HepG2 (cell line): Measurements from ENCODE around the gene SCN2A. TPM values are rescaled to one million over a fixed set of nuclear protein-coding genes. Genes with fewer than 3 reads are reported as not detected.

Experiments
- ATAC-seq: fragments of 200-7000 bp; cut with Tn5 transposase; 3 replicates; pipeline ENCODE4 v1.9.1; 2020; ENCODE audit warnings: mild to moderate bottlenecking, moderate library complexity
- BruUV-seq: library from RNA; stranded (reverse); fragments of 400-500 nt; replicated peaks from 2 replicates; lab custom pipeline; 2021; lab: Mats Ljungman, UMichigan
- CTCF ChIA-PET: fragments of 300-600 bp; formaldehyde crosslinking; extraction: SDS; loops from one replicate; lab custom pipeline; 2021; ENCODE audit warnings: low total read pairs, inconsistent platforms, low intra/inter-chr PET ratio; lab: Yijun Ruan, JAX
- POLR2A ChIA-PET: fragments of 350-600 bp; sonication (Branson Sonifier 250); formaldehyde crosslinking; loops from one replicate; lab custom pipeline; 2020; ENCODE audit warnings: antibody characterized with exemption, inconsistent platforms; lab: Yijun Ruan, JAX
- DNase-seq: peaks from one replicate; pipeline ENCODE4 v3.0.0-alpha.2; 2015; ENCODE audit warnings: low spot score
- FAIRE-seq: peaks from 3 replicates; lab custom pipeline; 2011; peaks lifted over from hg19 to GRCh38; lab: Jason Lieb, UNC
- H2AFZ ChIP-seq: one replicate; pipeline ENCODE4 v1.6.1; 2011; ENCODE audit warnings: low read length, inconsistent platforms
- H3K27ac ChIP-seq: fragments of 300-600 bp; 3 replicates; pipeline ENCODE4 v1.8.0; 2011; ENCODE audit warnings: mixed run types, mild to moderate bottlenecking, mixed read lengths, low read length, inconsistent platforms; ENCODE audit not compliant: insufficient read depth; ENCODE audit errors: extremely low read length
- H3K27me3 ChIP-seq, 2 experiments: fragments of 200-600 bp in 1 of 2; 2 replicates in 1 of 2; 3 replicates in 1 of 2; pipeline versions ENCODE4 v1.6.0 to v1.8.0; 2011; ENCODE audit warnings: low read length in 2 of 2, mild to moderate bottlenecking in 2 of 2, moderate library complexity in 2 of 2, inconsistent platforms in 1 of 2; ENCODE audit not compliant: insufficient read depth in 2 of 2, control insufficient read depth in 1 of 2
- H3K36me3 ChIP-seq, 2 experiments: fragments of 200-600 bp in 1 of 2; replicated peaks in 1 of 2; 2 replicates in 1 of 2; 3 replicates in 1 of 2; pipeline versions ENCODE4 v1.5.1 to v1.8.0; 2011; ENCODE audit warnings: low read length in 2 of 2, inconsistent platforms in 1 of 2; ENCODE audit not compliant: insufficient read depth in 2 of 2, control insufficient read depth in 1 of 2
- H3K4me1 ChIP-seq: 2 replicates; pipeline ENCODE4 v1.5.1; 2012; ENCODE audit warnings: low read length, inconsistent platforms; ENCODE audit not compliant: insufficient read depth
- H3K4me2 ChIP-seq: 2 replicates; pipeline ENCODE4 v1.6.0; 2011; ENCODE audit warnings: low read depth, low read length, inconsistent platforms
- H3K4me3 ChIP-seq, 3 experiments: fragments of 200-600 bp in 1 of 3; sonication (generic), shearing (Covaris generic) in 1 of 3; replicated peaks in 1 of 3; 2 replicates each; pipeline ENCODE4 v1.5.1; 2011 to 2016; ENCODE audit warnings: low read length in 3 of 3, inconsistent platforms in 2 of 3, low read depth in 2 of 3, mild to moderate bottlenecking in 2 of 3, control low read depth in 1 of 3, mixed read lengths in 1 of 3; ENCODE audit not compliant: insufficient read depth in 1 of 3
- H3K79me2 ChIP-seq: one replicate; pipeline ENCODE4 v1.6.1; 2011; ENCODE audit warnings: low read length, inconsistent platforms; ENCODE audit not compliant: insufficient read depth
- H3K9ac ChIP-seq: 2 replicates; pipeline ENCODE4 v1.6.0; 2011; ENCODE audit warnings: mild to moderate bottlenecking, low read depth, low read length, inconsistent platforms; ENCODE audit not compliant: insufficient read depth
- H3K9me3 ChIP-seq: 2 replicates; pipeline ENCODE4 v1.5.1; 2012; ENCODE audit warnings: mild to moderate bottlenecking, low read length
- H4K20me1 ChIP-seq: 2 replicates; pipeline ENCODE4 v1.6.0; 2011; ENCODE audit warnings: inconsistent platforms, mild to moderate bottlenecking, low read length, moderate library complexity; ENCODE audit not compliant: insufficient read depth
- ARID4A ChIP-seq: sonication (generic); formaldehyde crosslinking; IDR thresholded peaks from 2 replicates; pipeline ENCODE4 v1.5.0; 2020; ENCODE audit warnings: mild to moderate bottlenecking, missing genetic modification reagents, borderline replicate concordance
- FOXC1 ChIP-seq: sonication (generic); formaldehyde crosslinking; IDR thresholded peaks from 2 replicates; pipeline ENCODE4 v1.8.0; 2022; ENCODE audit warnings: mild to moderate bottlenecking, missing genetic modification reagents, borderline replicate concordance
- HNRNPUL1 ChIP-seq: fragments of 200-400 bp; formaldehyde crosslinking; IDR thresholded peaks from 2 replicates; pipeline ENCODE4 v1.6.1; 2017; ENCODE audit warnings: low read depth, mild to moderate bottlenecking, low read length, moderate library complexity
- KDM6A ChIP-seq: IDR thresholded peaks from 2 replicates; pipeline ENCODE4 v1.6.1; 2016; ENCODE audit warnings: low read depth
- ZNF207 ChIP-seq: fragments of 450-650 bp; IDR thresholded peaks from 2 replicates; pipeline ENCODE4 v1.6.1; 2016; ENCODE audit warnings: antibody characterized with exemption, borderline replicate concordance
- ZNF329 ChIP-seq: sonication (generic); formaldehyde crosslinking; IDR thresholded peaks from 2 replicates; pipeline ENCODE4 v1.9.0; 2021; ENCODE audit warnings: low read depth, mild to moderate bottlenecking, missing genetic modification reagents
- WGBS: methylation state at CpG from one replicate; pipeline ENCODE4 v1.1.6; 2017; ENCODE audit warnings: low lambda C conversion rate; 5-methylcytosine and 5-hydroxymethylcytosine counted together
- in situ Hi-C: cut with HindIII; loops from 2 replicates; pipeline ENCODE4 v1.10.0; 2017; ENCODE audit warnings: low pct_unique_long_range_greater_than_20kb; ENCODE audit not compliant: extremely low pct_ligation_motif_present
- intact Hi-C: fragments of 100-400 bp; cut with micrococcal nuclease; formaldehyde crosslinking; loops from one replicate; pipeline ENCODE4 v1.10.0; 2022; ENCODE audit not compliant: unreplicated experiment
- polyA plus RNA-seq, 8 experiments: library from polyadenylated mRNA; depleted of rRNA in 3 of 8; stranded (reverse) in 7 of 8; unstranded in 1 of 8; fragments of >200 nt; fragmentation: Illumina TruSeq in 4 of 8; extraction: Trizol in 4 of 8; gene quantifications; 2 replicates each; pipeline versions ENCODE4 v1.2.1 to v1.2.3, GENCODE V29; 2011 to 2016; ENCODE audit warnings: low read depth in 4 of 8, missing spikeins in 1 of 8, mixed read lengths in 1 of 8; ENCODE audit not compliant: insufficient read depth in 1 of 8
- total RNA-seq, 5 experiments: library from RNA; depleted of rRNA; stranded (reverse); fragments of >200 nt; fragmentation: Illumina TruSeq; extraction: Trizol; gene quantifications; 2 replicates each; pipeline ENCODE4 v1.2.3, GENCODE V29; 2016; ENCODE audit warnings: low read depth in 1 of 5

Gene SCN2A
- total and polyA plus RNA-seq, 2 of the 13 experiments (the other 11 are each of a cell fraction or from before 2014, with no cell fraction given): 0.20 to 0.30 TPM

GRCh38 chr2:165191096-165191728, 48.0 kb upstream of the SCN2A start (continued):
- TF ChIP-seq ARID4A (CRISPR knock-in tag): no peak
- no peak for TF ChIP-seq ZNF207
- TF ChIP-seq HNRNPUL1: no peak
- no peak for TF ChIP-seq KDM6A (CRISPR knock-in tag)
- no peak for TF ChIP-seq ZNF329 (CRISPR knock-in tag)

GRCh38 chr2:165192729-165193128, 46.5 kb upstream of the SCN2A start:
- BruUV-seq: no TSS peak
- Histone ChIP-seq H3K9ac (no peak overlapping the region), H3K4me1 (no peaks in the 10 kb centered on the region), H3K4me3 (no peak overlapping the region), H3K27me3 (no peaks in the 10 kb centered on the region), H3K9me3 (no peaks in the 10 kb centered on the region), H2AFZ (no peak overlapping the region), H3K79me2 (no peaks in the 10 kb centered on the region), H4K20me1 (no peaks in the 10 kb centered on the region), H3K27ac (no peak overlapping the region), H3K4me2 (no peak overlapping the region), H3K36me3 (no peaks in the 10 kb centered on the region)
- TF ChIP-seq FOXC1 (CRISPR knock-in tag): no peak
- FAIRE-seq (no peak), ATAC-seq (no peak), DNase-seq (no peak)
- WGBS: 38% methylated on average over 2 of the region's 2 CpGs
- ChIA-PET POLR2A (no interaction called here), CTCF (no interaction called here)
- in situ Hi-C loops: no loop called here
- intact Hi-C loops: no loop called here
